Measurements from ENCODE around the gene TMEM273.

The TMEM273 gene

DNA sequence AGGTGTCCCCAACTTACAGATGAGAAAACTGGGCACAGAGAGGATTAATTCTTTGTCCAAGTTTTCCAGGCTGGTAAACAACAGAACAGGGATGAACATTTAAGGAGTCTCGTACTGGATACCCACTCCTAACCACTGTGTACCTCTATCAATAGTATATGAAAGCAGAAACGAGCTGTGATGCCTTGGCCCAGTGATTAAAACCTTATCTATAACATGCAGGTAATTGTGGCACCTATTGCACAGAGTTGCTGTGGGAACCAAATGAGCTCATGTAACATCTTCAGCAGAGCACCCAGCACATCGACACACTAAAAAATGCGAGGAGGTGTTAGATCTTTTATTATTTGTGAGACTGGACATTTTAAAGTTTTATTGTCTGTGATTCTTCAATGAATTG, 1.6 kb downstream of the TMEM273 start:
- no peak overlapping the region for H2BK12ac ChIP-seq (ENCODE audit: low read length)
- no peaks in the 10 kb centered on the region for H3K9me3 ChIP-seq (replicated peaks in 1 of 2; ENCODE audit: control insufficient read depth in 2 of 2, insufficient read depth in 1 of 2, low read depth in 1 of 2, low read length in 2 of 2)
- no peak overlapping the region for H3K27ac ChIP-seq (replicated peaks; ENCODE audit: low read length)
- no peak overlapping the region for H2AFZ ChIP-seq (ENCODE audit: low read length)
- H3K36me3 ChIP-seq (replicated peaks in 1 of 2; ENCODE audit: control insufficient read depth in 2 of 2, insufficient read depth in 2 of 2, low read length in 2 of 2): no peaks in the 10 kb centered on the region
- H2BK15ac ChIP-seq (ENCODE audit: low read length): no peak overlapping the region
- peaks cover 0 to 16% (median 0%) of the 10 kb centered on the region in 3 experiments for H3K27me3 ChIP-seq (ENCODE audit: control insufficient read depth in 3 of 3, insufficient read depth in 3 of 3, low read depth in 1 of 3, low read length in 3 of 3)
- no peaks in the 10 kb centered on the region for H3K79me1 ChIP-seq (ENCODE audit: low read depth, low read length)
- H4K91ac ChIP-seq (ENCODE audit: low read depth, low read length, poor library complexity): no peak overlapping the region
- H3K23ac ChIP-seq (ENCODE audit: low read depth, low read length, poor library complexity): no peak overlapping the region
- no peak overlapping the region for H3K9ac ChIP-seq (ENCODE audit: low read depth, low read length, poor library complexity)
- no peak overlapping the region for H3K18ac ChIP-seq (ENCODE audit: low read length)
- no peak overlapping the region for H3K4me2 ChIP-seq (ENCODE audit: insufficient read depth, low read length, poor library complexity, severe bottlenecking)
- H2AK5ac ChIP-seq (ENCODE audit: low read depth, low read length): no peak overlapping the region
- H3K14ac ChIP-seq (ENCODE audit: low read length): no peak overlapping the region
- H3K4me1 ChIP-seq (ENCODE audit: control insufficient read depth in 2 of 2, insufficient read depth in 1 of 2, low read depth in 1 of 2, low read length in 2 of 2): peaks cover 0 to 5% of the 10 kb centered on the region in 2 donors
- no CpG with 5 or more reads among the region's 4 CpGs for WGBS, 2 donors (ENCODE audit: extremely low coverage in 2 of 2, insufficient read length in 2 of 2, insufficient replicate concordance in 1 of 2)
- H3K4me3 ChIP-seq (ENCODE audit: low read length in 2 of 2): no peak overlapping the region
- no peak for DNase-seq (ENCODE audit: low spot score)
- no peak overlapping the region for H3K4ac ChIP-seq (ENCODE audit: low read length)
- no peak overlapping the region for H2BK120ac ChIP-seq (ENCODE audit: low read depth, low read length)
- H2BK5ac ChIP-seq (ENCODE audit: low read length): no peak overlapping the region
- no peak overlapping the region for H4K8ac ChIP-seq (ENCODE audit: low read depth, low read length)

DNA sequence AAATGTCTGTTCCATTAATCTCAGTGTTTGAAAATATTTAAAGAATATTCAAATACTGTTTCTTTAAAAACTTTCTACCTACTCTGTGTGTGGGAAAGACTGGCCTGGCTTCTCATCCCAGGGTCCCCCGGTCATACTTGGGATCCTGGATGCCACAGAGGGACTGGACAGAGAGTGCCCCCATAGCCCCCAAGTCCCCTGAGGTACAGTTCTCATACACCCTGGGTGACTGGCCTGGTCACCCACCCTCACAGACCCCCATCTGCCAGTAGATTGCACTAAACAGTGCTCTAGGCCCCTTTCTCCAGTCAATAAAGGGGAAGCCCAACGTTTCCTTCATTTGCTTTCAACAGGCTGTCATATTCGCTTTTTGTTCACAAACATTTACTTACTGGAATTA, 3.0 kb downstream of the TMEM273 start:
- Histone ChIP-seq H3K79me1 (ENCODE audit: low read depth, low read length) (no peaks in the 10 kb centered on the region), H2BK12ac (ENCODE audit: low read length) (no peak overlapping the region), H4K8ac (ENCODE audit: low read depth, low read length) (no peak overlapping the region), H2AK5ac (ENCODE audit: low read depth, low read length) (no peak overlapping the region), H2BK5ac (ENCODE audit: low read length) (no peak overlapping the region), H3K36me3 (replicated peaks in 1 of 2; ENCODE audit: control insufficient read depth in 2 of 2, insufficient read depth in 2 of 2, low read length in 2 of 2) (no peaks in the 10 kb centered on the region), H2BK120ac (ENCODE audit: low read depth, low read length) (no peak overlapping the region), H3K27ac (replicated peaks; ENCODE audit: low read length) (no peak overlapping the region), H2BK15ac (ENCODE audit: low read length) (no peak overlapping the region), H3K18ac (ENCODE audit: low read length) (no peak overlapping the region), H2AFZ (ENCODE audit: low read length) (no peak overlapping the region), H3K23ac (ENCODE audit: low read depth, low read length, poor library complexity) (no peak overlapping the region), H3K4me3 (ENCODE audit: low read length in 2 of 2) (no peak overlapping the region), H3K4ac (ENCODE audit: low read length) (no peak overlapping the region), H3K9me3 (replicated peaks in 1 of 2; ENCODE audit: control insufficient read depth in 2 of 2, insufficient read depth in 1 of 2, low read depth in 1 of 2, low read length in 2 of 2) (no peaks in the 10 kb centered on the region), H3K27me3 (ENCODE audit: control insufficient read depth in 3 of 3, insufficient read depth in 3 of 3, low read depth in 1 of 3, low read length in 3 of 3) (peaks cover 0 to 11% (median 0%) of the 10 kb centered on the region in 3 experiments), H3K4me1 (ENCODE audit: control insufficient read depth in 2 of 2, insufficient read depth in 1 of 2, low read depth in 1 of 2, low read length in 2 of 2) (peaks cover 0 to 5% of the 10 kb centered on the region in 2 donors), H3K14ac (ENCODE audit: low read length) (no peak overlapping the region), H3K4me2 (ENCODE audit: insufficient read depth, low read length, poor library complexity, severe bottlenecking) (no peak overlapping the region), H4K91ac (ENCODE audit: low read depth, low read length, poor library complexity) (no peak overlapping the region), H3K9ac (ENCODE audit: low read depth, low read length, poor library complexity) (no peak overlapping the region)
- WGBS, 2 donors (ENCODE audit: extremely low coverage in 2 of 2, insufficient read length in 2 of 2, insufficient replicate concordance in 1 of 2): no CpG with 5 or more reads among the region's 3 CpGs
- DNase-seq (ENCODE audit: low spot score): no peak

DNA sequence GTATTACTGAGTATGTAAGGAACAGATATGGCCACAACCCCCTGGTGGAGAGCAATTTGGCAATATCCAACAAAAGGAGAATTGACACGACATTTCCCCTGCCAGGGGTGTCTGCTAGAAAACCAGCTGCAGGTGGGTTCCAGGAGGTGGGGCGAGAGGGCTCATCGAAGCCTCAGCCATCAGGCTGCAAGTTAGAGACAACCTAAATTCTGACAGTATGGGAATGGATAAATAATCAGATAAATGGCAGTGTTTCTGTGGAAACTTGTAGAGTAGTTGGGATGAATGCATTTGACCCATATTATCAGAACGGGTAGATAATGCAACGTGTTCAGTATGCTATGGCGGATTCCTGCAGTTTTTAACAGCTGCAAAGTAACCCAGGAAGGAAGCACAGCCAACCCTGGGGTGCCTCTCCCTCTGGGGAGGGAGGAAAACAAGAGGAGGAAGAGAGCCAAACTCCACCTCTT, 3.5 kb downstream of the TMEM273 start:
- Histone ChIP-seq H3K36me3 (replicated peaks in 1 of 2; ENCODE audit: control insufficient read depth in 2 of 2, insufficient read depth in 2 of 2, low read length in 2 of 2) (no peaks in the 10 kb centered on the region), H4K91ac (ENCODE audit: low read depth, low read length, poor library complexity) (no peak overlapping the region), H4K8ac (ENCODE audit: low read depth, low read length) (no peak overlapping the region), H3K4me1 (ENCODE audit: control insufficient read depth in 2 of 2, insufficient read depth in 1 of 2, low read depth in 1 of 2, low read length in 2 of 2) (peaks cover 0 to 5% of the 10 kb centered on the region in 2 donors), H2AK5ac (ENCODE audit: low read depth, low read length) (no peak overlapping the region), H3K14ac (ENCODE audit: low read length) (no peak overlapping the region), H3K9ac (ENCODE audit: low read depth, low read length, poor library complexity) (no peak overlapping the region), H3K9me3 (replicated peaks in 1 of 2; ENCODE audit: control insufficient read depth in 2 of 2, insufficient read depth in 1 of 2, low read depth in 1 of 2, low read length in 2 of 2) (no peaks in the 10 kb centered on the region), H3K27ac (replicated peaks; ENCODE audit: low read length) (no peak overlapping the region), H2BK12ac (ENCODE audit: low read length) (no peak overlapping the region), H3K79me1 (ENCODE audit: low read depth, low read length) (no peaks in the 10 kb centered on the region), H3K23ac (ENCODE audit: low read depth, low read length, poor library complexity) (no peak overlapping the region), H2BK5ac (ENCODE audit: low read length) (no peak overlapping the region), H2BK15ac (ENCODE audit: low read length) (no peak overlapping the region), H2BK120ac (ENCODE audit: low read depth, low read length) (no peak overlapping the region), H3K27me3 (ENCODE audit: control insufficient read depth in 3 of 3, insufficient read depth in 3 of 3, low read depth in 1 of 3, low read length in 3 of 3) (peaks cover 0 to 9% (median 0%) of the 10 kb centered on the region in 3 experiments), H2AFZ (ENCODE audit: low read length) (no peak overlapping the region), H3K18ac (ENCODE audit: low read length) (no peak overlapping the region), H3K4me3 (ENCODE audit: low read length in 2 of 2) (no peak overlapping the region), H3K4me2 (ENCODE audit: insufficient read depth, low read length, poor library complexity, severe bottlenecking) (no peak overlapping the region), H3K4ac (ENCODE audit: low read length) (no peak overlapping the region)
- no peak for DNase-seq (ENCODE audit: low spot score)
- no CpG with 5 or more reads among the region's 6 CpGs for WGBS, 2 donors (ENCODE audit: extremely low coverage in 2 of 2, insufficient read length in 2 of 2, insufficient replicate concordance in 1 of 2)

DNA sequence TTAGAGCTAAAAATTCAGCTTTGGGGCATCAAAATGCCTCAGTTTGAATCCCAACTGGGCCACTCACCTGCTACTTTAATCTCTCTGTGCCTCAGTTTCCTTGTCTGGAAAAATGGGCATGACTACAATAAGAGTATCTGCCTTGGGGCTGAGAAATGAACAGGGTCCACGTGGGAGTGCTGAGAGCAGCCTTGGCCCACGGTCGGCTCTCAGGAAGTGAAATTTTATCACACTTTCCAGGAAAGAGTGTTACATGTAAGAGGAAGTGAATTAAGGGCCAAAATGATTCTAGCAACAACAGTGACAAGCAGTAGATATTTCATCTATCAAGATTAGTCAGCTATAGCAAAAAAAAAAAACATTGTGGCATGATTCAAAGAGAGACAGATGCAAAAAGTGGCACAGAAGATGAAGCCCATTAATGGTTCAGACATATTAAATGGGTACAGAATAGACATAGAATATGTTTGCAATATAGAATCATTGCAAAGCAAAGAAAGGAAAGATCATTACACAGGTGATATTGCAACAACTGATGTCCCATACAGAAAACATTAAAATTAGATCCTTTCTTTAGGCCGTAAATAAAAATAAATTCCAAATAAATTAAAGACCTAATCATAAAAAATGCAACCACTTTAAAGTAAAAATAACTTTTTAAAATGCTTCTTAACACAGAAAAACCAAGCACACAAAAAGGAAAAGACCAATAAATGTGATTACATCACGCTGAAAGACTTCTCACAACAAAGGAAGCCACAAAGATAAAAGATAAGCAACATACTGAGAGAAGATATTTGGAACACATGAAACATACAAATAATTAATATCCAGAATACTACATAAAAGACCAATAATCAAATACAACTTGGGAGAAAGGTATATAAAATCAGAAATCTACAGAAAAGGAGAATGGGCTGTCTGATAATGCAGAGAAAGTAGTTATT, 4.3 kb downstream of the TMEM273 start:
- Histone ChIP-seq H3K4me1 (ENCODE audit: control insufficient read depth in 2 of 2, insufficient read depth in 1 of 2, low read depth in 1 of 2, low read length in 2 of 2) (peaks cover 0 to 5% of the 10 kb centered on the region in 2 donors), H3K4me2 (ENCODE audit: insufficient read depth, low read length, poor library complexity, severe bottlenecking) (no peak overlapping the region), H4K91ac (ENCODE audit: low read depth, low read length, poor library complexity) (no peak overlapping the region), H3K4me3 (ENCODE audit: low read length in 2 of 2) (no peak overlapping the region), H3K27ac (replicated peaks; ENCODE audit: low read length) (no peak overlapping the region), H3K79me1 (ENCODE audit: low read depth, low read length) (no peaks in the 10 kb centered on the region), H3K27me3 (ENCODE audit: control insufficient read depth in 3 of 3, insufficient read depth in 3 of 3, low read depth in 1 of 3, low read length in 3 of 3) (peaks cover 0 to 9% (median 0%) of the 10 kb centered on the region in 3 experiments), H2AFZ (ENCODE audit: low read length) (no peak overlapping the region), H3K36me3 (replicated peaks in 1 of 2; ENCODE audit: control insufficient read depth in 2 of 2, insufficient read depth in 2 of 2, low read length in 2 of 2) (no peaks in the 10 kb centered on the region), H2BK12ac (ENCODE audit: low read length) (no peak overlapping the region), H3K9ac (ENCODE audit: low read depth, low read length, poor library complexity) (no peak overlapping the region), H2BK120ac (ENCODE audit: low read depth, low read length) (no peak overlapping the region), H2AK5ac (ENCODE audit: low read depth, low read length) (no peak overlapping the region), H3K14ac (ENCODE audit: low read length) (no peak overlapping the region), H2BK15ac (ENCODE audit: low read length) (no peak overlapping the region), H2BK5ac (ENCODE audit: low read length) (no peak overlapping the region), H3K18ac (ENCODE audit: low read length) (no peak overlapping the region), H3K23ac (ENCODE audit: low read depth, low read length, poor library complexity) (no peak overlapping the region), H3K4ac (ENCODE audit: low read length) (no peak overlapping the region), H3K9me3 (replicated peaks in 1 of 2; ENCODE audit: control insufficient read depth in 2 of 2, insufficient read depth in 1 of 2, low read depth in 1 of 2, low read length in 2 of 2) (no peaks in the 10 kb centered on the region), H4K8ac (ENCODE audit: low read depth, low read length) (no peak overlapping the region)
- no CpG with 5 or more reads among the region's 5 CpGs for WGBS, 2 donors (ENCODE audit: extremely low coverage in 2 of 2, insufficient read length in 2 of 2, insufficient replicate concordance in 1 of 2)
- DNase-seq (ENCODE audit: low spot score): no peak

All from neuronal stem cell (in vitro differentiated cells).